Sigmoid colon (tissue), 4 donors: ENCODE results near the gene DDOST.

ENCODE experiments used
- CTCF ChIP-seq, 4 experiments: fragments of 450-650 bp in 3 of 4; fragments of 200-600 bp in 1 of 4; IDR thresholded peaks; one replicate each; pipeline ENCODE4 v1.5.1; 2016 to 2019; ENCODE audit warnings: antibody characterized with exemption in 4 of 4, mild to moderate bottlenecking in 3 of 4, moderate library complexity in 2 of 4
- EP300 ChIP-seq, 4 donors: sonication (generic); formaldehyde crosslinking; IDR thresholded peaks; one replicate each; pipeline ENCODE4 v1.6.1; 2017; ENCODE audit warnings: antibody characterized with exemption in 4 of 4
- POLR2A ChIP-seq, 2 donors: fragments of 450-650 bp; IDR thresholded peaks; one replicate each; pipeline ENCODE4 v1.6.1; 2016; ENCODE audit warnings: antibody characterized with exemption in 2 of 2, mild to moderate bottlenecking in 2 of 2, moderate library complexity in 2 of 2
- POLR2AphosphoS5 ChIP-seq, 4 donors: sonication (generic); formaldehyde crosslinking; IDR thresholded peaks; one replicate each; pipeline ENCODE4 v1.6.1; 2017; ENCODE audit warnings: antibody characterized with exemption in 4 of 4

GRCh38 chr1:20689645-20690056 lies 28.5 kb upstream of the DDOST start:
- no peak for TF ChIP-seq POLR2AphosphoS5 (IDR thresholded peaks at IDR 0.05)
- TF ChIP-seq CTCF (IDR thresholded peaks at IDR 0.05): no peak
- no peak for TF ChIP-seq POLR2A (IDR thresholded peaks at IDR 0.05)
- TF ChIP-seq EP300 (IDR thresholded peaks at IDR 0.05): no peak
